Ovary (tissue), 3 donors: Measurements from ENCODE around the gene CHCHD6.

ENCODE experiments used
- EP300 ChIP-seq: sonication (generic); formaldehyde crosslinking; IDR thresholded peaks from one replicate; pipeline ENCODE4 v1.6.1; 2017; ENCODE audit warnings: antibody characterized with exemption
- TF ChIP-seq, protein P1 (sequence below), 3 donors: fragments of 450-650 bp in 2 of 3; fragments of 200-600 bp in 1 of 3; IDR thresholded peaks; one replicate each; pipeline versions ENCODE4 v1.5.1 to v1.8.0; 2016 to 2022; ENCODE audit warnings: antibody characterized with exemption in 3 of 3, mild to moderate bottlenecking in 1 of 3
- donor health status: DM: no; HTN: no; CAD: no.

GRCh38 chr3:126867190-126867862 lies 163.3 kb downstream of the CHCHD6 start:
- TF ChIP-seq, protein P1, sequence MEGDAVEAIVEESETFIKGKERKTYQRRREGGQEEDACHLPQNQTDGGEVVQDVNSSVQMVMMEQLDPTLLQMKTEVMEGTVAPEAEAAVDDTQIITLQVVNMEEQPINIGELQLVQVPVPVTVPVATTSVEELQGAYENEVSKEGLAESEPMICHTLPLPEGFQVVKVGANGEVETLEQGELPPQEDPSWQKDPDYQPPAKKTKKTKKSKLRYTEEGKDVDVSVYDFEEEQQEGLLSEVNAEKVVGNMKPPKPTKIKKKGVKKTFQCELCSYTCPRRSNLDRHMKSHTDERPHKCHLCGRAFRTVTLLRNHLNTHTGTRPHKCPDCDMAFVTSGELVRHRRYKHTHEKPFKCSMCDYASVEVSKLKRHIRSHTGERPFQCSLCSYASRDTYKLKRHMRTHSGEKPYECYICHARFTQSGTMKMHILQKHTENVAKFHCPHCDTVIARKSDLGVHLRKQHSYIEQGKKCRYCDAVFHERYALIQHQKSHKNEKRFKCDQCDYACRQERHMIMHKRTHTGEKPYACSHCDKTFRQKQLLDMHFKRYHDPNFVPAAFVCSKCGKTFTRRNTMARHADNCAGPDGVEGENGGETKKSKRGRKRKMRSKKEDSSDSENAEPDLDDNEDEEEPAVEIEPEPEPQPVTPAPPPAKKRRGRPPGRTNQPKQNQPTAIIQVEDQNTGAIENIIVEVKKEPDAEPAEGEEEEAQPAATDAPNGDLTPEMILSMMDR (IDR thresholded peaks at IDR 0.05), result no peak
- TF ChIP-seq EP300, result no peak
